Fibroblast of lung (primary cell): ENCODE data around the gene CBFA2T2. TPM values are rescaled to one million over a fixed set of nuclear protein-coding genes. Genes with fewer than 3 reads are reported as not detected.

Experiments used
- DNase-seq, 2 donors: peaks; one replicate each; pipeline versions ENCODE4 v3.0.0 to v3.0.0-alpha.2; 2010; ENCODE audit warnings: low read depth in 2 of 2
- H2AFZ ChIP-seq: 2 replicates; pipeline ENCODE4 v1.5.1; 2012; ENCODE audit warnings: low read length, control low read depth, inconsistent platforms
- H3K27ac ChIP-seq: 2 replicates; pipeline ENCODE4 v1.5.1; 2011; ENCODE audit warnings: low read length, control low read depth; ENCODE audit not compliant: insufficient read depth
- H3K27me3 ChIP-seq: 2 replicates; pipeline ENCODE4 v1.5.1; 2011; ENCODE audit warnings: mild to moderate bottlenecking, low read length; ENCODE audit not compliant: control insufficient read depth, insufficient read depth
- H3K36me3 ChIP-seq: 2 replicates; pipeline ENCODE4 v1.5.1; 2011; ENCODE audit warnings: low read length; ENCODE audit not compliant: control insufficient read depth, insufficient read depth
- H3K4me1 ChIP-seq: 2 replicates; pipeline ENCODE4 v1.5.1; 2011; ENCODE audit warnings: low read length; ENCODE audit not compliant: control insufficient read depth, insufficient read depth; ENCODE audit errors: extremely low read depth
- H3K4me2 ChIP-seq: 2 replicates; pipeline ENCODE4 v1.5.1; 2011; ENCODE audit warnings: low read length, control low read depth; ENCODE audit not compliant: insufficient read depth; ENCODE audit errors: extremely low read depth
- H3K4me3 ChIP-seq, 4 experiments: fragments of 200-600 bp in 1 of 4; sonication (generic) in 1 of 4; replicated peaks in 1 of 4; 2 replicates each; pipeline ENCODE4 v1.5.1; 2011 to 2016; ENCODE audit warnings: low read length in 4 of 4, low read depth in 3 of 4, mild to moderate bottlenecking in 3 of 4, control low read depth in 2 of 4, inconsistent platforms in 1 of 4, mixed read lengths in 1 of 4; ENCODE audit not compliant: insufficient read depth in 1 of 4; ENCODE audit errors: control extremely low read depth in 1 of 4
- H3K79me2 ChIP-seq: 2 replicates; pipeline ENCODE4 v1.5.1; 2012; ENCODE audit warnings: mild to moderate bottlenecking, low read length, inconsistent platforms; ENCODE audit not compliant: control insufficient read depth, insufficient read depth
- H3K9ac ChIP-seq: 2 replicates; pipeline ENCODE4 v1.5.1; 2011; ENCODE audit warnings: mild to moderate bottlenecking, low read length, control low read depth; ENCODE audit not compliant: insufficient read depth
- H3K9me3 ChIP-seq: 2 replicates; pipeline ENCODE4 v1.5.1; 2012; ENCODE audit warnings: low read depth, low read length; ENCODE audit not compliant: control insufficient read depth, insufficient read depth
- H4K20me1 ChIP-seq: 2 replicates; pipeline ENCODE4 v1.5.1; 2011; ENCODE audit warnings: low read length; ENCODE audit not compliant: control insufficient read depth, insufficient read depth; ENCODE audit errors: extremely low read depth
- EZH2 ChIP-seq: IDR thresholded peaks from 2 replicates; pipeline ENCODE4 v1.5.1; 2012; ENCODE audit warnings: low read length, control low read depth, mild to moderate bottlenecking; ENCODE audit errors: missing control alignments
- polyA plus RNA-seq, 2 donors: library from polyadenylated mRNA; depleted of rRNA in 1 of 2; stranded (reverse) in 1 of 2; unstranded in 1 of 2; fragments of >200 nt; gene quantifications; 2 replicates each; pipeline ENCODE4 v1.2.1, GENCODE V29; 2011 to 2012; ENCODE audit warnings: missing spikeins in 1 of 2
- total RNA-seq: library from RNA; depleted of rRNA; stranded (reverse); fragments of >200 nt; gene quantifications from 2 replicates; pipeline ENCODE4 v1.2.1, GENCODE V29; 2014
- TF ChIP-seq, protein P1 (sequence below), 2 donors: IDR thresholded peaks in 1 of 2; conservative IDR thresholded peaks in 1 of 2; 1 replicate in 1 of 2; 2 replicates in 1 of 2; pipeline ENCODE4 v1.5.1; 2011 to 2012; ENCODE audit warnings: low read length in 2 of 2, control low read depth in 1 of 2, inconsistent platforms in 1 of 2, low read depth in 1 of 2, mild to moderate bottlenecking in 1 of 2

Gene CBFA2T2
- total and polyA plus RNA-seq, 2 donors (not counting 1 experiment from before 2014, with no cell fraction given): 5.6 to 7.3 TPM

DNA sequence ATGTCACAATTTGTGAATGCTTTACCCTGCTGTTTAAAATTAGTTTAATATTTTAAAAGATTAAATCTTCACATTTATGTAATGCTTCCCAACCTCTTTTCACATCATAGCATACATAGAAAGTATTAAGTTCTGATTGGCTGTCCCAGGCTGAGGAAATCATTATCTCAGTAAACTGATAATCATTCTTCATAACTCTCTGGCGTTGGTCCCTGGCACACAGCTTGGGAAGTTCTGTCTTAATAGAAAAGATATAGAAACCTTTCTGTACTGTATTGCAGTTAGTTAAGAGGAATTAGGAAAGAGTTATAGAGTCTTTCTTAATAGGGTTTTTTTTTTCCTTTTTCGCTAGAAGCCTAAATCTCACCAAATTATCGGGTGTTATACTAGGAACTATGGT lies 85.4 kb downstream of the CBFA2T2 start:
- no peak overlapping the region for H3K27ac ChIP-seq
- H3K36me3 ChIP-seq: no peaks in the 10 kb centered on the region
- TF ChIP-seq, protein P1, sequence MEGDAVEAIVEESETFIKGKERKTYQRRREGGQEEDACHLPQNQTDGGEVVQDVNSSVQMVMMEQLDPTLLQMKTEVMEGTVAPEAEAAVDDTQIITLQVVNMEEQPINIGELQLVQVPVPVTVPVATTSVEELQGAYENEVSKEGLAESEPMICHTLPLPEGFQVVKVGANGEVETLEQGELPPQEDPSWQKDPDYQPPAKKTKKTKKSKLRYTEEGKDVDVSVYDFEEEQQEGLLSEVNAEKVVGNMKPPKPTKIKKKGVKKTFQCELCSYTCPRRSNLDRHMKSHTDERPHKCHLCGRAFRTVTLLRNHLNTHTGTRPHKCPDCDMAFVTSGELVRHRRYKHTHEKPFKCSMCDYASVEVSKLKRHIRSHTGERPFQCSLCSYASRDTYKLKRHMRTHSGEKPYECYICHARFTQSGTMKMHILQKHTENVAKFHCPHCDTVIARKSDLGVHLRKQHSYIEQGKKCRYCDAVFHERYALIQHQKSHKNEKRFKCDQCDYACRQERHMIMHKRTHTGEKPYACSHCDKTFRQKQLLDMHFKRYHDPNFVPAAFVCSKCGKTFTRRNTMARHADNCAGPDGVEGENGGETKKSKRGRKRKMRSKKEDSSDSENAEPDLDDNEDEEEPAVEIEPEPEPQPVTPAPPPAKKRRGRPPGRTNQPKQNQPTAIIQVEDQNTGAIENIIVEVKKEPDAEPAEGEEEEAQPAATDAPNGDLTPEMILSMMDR (conservative IDR thresholded peaks at IDR 0.05 in 1 of 2, IDR thresholded peaks at IDR 0.05 in 1 of 2; ENCODE audit: low read depth in 1 of 2, low read length in 2 of 2): no peak
- TF ChIP-seq EZH2: no peak
- no peaks in the 10 kb centered on the region for H3K9me3 ChIP-seq
- no peak overlapping the region for H3K9ac ChIP-seq
- H3K79me2 ChIP-seq: no peaks in the 10 kb centered on the region
- H3K4me2 ChIP-seq: no peak overlapping the region
- no peak overlapping the region for H3K4me3 ChIP-seq
- H3K4me1 ChIP-seq: peaks cover 2% of the 10 kb centered on the region
- H2AFZ ChIP-seq: no peak overlapping the region
- no peaks in the 10 kb centered on the region for H3K27me3 ChIP-seq
- H4K20me1 ChIP-seq: no peaks in the 10 kb centered on the region
- DNase-seq: peak in 1 of 2 donors; percentile 31

DNA sequence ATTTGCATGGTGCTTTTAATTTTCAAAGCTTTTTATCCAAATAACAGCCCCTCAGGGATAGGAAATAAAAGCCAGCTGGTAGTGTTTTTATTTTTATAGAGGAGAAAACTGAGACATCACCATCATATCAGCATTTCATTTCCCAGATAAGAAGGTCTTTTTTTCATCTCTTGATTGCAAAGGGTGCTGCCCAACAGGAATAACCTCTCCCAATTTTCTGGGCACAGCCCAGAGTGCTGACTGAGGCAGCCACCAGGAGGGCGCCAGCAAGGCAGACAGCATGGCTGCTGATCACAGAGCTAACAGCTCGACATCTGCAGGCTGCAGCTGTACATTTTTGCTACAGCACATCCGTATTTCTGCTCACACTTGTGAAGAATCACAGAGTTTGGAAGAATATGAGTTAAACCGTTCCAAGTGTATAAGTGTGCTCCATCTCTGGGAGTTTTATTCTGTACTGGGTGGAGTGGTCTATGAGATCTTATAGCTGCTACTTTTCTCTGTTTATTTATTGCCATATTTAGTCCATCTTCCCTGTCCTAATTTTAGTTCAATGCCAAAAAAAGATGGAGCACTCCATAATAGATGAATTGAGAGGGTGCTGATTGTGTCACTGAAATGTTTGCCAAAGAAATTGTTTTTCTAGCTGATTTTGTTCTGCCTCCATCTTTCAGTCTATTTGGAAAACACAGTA lies 86.7 kb downstream of the CBFA2T2 start:
- peak in 1 of 2 donors; percentile 20 for DNase-seq
- H3K27ac ChIP-seq: no peak overlapping the region
- peaks cover 2% of the 10 kb centered on the region for H3K4me1 ChIP-seq
- H3K4me2 ChIP-seq: no peak overlapping the region
- no peaks in the 10 kb centered on the region for H3K27me3 ChIP-seq
- H4K20me1 ChIP-seq: no peaks in the 10 kb centered on the region
- no peaks in the 10 kb centered on the region for H3K79me2 ChIP-seq
- no peak overlapping the region for H2AFZ ChIP-seq
- no peaks in the 10 kb centered on the region for H3K9me3 ChIP-seq
- no peak overlapping the region for H3K9ac ChIP-seq
- no peaks in the 10 kb centered on the region for H3K36me3 ChIP-seq
- no peak for TF ChIP-seq EZH2
- TF ChIP-seq, protein P1 (conservative IDR thresholded peaks at IDR 0.05 in 1 of 2, IDR thresholded peaks at IDR 0.05 in 1 of 2; ENCODE audit: low read depth in 1 of 2, low read length in 2 of 2): peak; percentile 16 to 17
- H3K4me3 ChIP-seq: no peak overlapping the region

DNA sequence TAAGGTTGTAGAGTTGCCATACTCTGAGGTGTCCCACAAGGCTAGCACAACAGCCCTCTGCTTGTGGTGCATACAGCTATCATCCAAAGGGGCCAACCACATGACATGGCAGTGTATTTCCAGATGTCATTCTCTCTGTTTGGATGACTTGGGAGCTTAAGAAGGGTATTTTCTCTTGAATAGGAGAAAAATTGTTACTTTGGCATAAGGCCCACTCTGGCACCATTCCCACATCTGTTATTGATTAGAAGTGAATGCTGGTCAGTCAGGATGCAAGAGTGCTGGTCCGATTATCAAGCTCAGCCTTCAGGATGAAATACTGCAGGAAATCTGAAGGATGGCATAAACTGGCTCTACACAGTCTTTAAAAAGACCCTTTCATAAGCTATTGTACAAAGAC lies 88.6 kb downstream of the CBFA2T2 start:
- Histone ChIP-seq H3K4me3 (no peak overlapping the region), H3K79me2 (no peaks in the 10 kb centered on the region), H3K36me3 (no peaks in the 10 kb centered on the region), H3K9ac (no peak overlapping the region), H3K4me2 (no peak overlapping the region), H2AFZ (no peak overlapping the region), H3K27me3 (no peaks in the 10 kb centered on the region), H3K27ac (no peak overlapping the region), H4K20me1 (no peaks in the 10 kb centered on the region), H3K4me1 (peaks cover 2% of the 10 kb centered on the region), H3K9me3 (no peaks in the 10 kb centered on the region)
- peak; percentile 39 to 58 for DNase-seq
- no peak for TF ChIP-seq EZH2
- TF ChIP-seq, protein P1 (conservative IDR thresholded peaks at IDR 0.05 in 1 of 2, IDR thresholded peaks at IDR 0.05 in 1 of 2; ENCODE audit: low read depth in 1 of 2, low read length in 2 of 2): no peak
